HG03060 (cell line): ENCODE results near the gene TBX4.
"Not testable (repeated sequence)": the region's sequence is repeated elsewhere in the genome, so short reads cannot be mapped to it uniquely, and the experiment has no call there.

ENCODE experiments used
- ATAC-seq: cut with Tn5 transposase; IDR thresholded peaks from one replicate; pipeline ENCODE4 v1.9.1; 2021; ENCODE audit warnings: low read depth, moderate number of reproducible peaks; ENCODE audit not compliant: unreplicated experiment

Gene TBX4

GRCh38 chr17:61495161-61495857 is 43.1 kb downstream of the TBX4 start:
- no peak for ATAC-seq

DNA sequence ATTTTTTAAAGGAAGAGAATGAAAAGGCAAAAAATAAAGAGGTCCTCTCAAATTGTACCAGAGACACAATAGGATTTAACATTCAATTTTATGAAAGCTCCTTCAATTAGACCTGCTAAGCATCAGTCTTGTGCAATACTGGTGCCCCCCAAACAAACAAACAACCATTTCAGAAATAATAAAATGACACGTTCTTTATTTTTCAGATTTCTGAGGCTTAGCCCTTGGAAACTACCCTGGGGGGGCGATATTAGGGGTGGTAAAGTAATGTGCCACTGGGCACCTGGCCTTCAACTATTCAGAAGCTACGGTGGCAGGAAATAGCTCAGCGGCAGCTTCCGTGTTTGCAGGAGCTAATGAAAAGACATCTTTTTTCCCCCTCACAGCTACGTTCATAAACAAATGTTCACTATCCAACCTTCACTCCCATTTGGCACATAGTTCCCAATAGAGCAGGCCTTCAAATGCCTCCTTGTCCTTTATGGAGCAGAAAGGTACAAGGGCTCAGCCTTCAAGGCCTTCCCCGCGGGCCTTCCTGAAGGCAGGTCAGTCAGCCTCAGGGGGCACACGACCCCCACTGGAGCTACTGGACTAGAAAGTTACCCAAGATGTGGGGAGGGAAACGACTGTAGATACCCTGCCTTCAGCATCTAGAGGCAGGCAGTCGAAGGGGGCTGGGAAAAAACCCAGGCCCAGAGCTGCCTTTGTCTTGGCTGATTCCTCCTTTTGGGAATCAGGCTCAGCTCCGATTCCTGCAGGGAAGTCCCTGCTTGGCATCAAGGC is 44.1 kb downstream of the TBX4 start:
- no peak for ATAC-seq

- ATAC-seq, result no peak
Observed at GRCh38 chr17:61496957-61497653, 44.9 kb downstream of the TBX4 start.

DNA sequence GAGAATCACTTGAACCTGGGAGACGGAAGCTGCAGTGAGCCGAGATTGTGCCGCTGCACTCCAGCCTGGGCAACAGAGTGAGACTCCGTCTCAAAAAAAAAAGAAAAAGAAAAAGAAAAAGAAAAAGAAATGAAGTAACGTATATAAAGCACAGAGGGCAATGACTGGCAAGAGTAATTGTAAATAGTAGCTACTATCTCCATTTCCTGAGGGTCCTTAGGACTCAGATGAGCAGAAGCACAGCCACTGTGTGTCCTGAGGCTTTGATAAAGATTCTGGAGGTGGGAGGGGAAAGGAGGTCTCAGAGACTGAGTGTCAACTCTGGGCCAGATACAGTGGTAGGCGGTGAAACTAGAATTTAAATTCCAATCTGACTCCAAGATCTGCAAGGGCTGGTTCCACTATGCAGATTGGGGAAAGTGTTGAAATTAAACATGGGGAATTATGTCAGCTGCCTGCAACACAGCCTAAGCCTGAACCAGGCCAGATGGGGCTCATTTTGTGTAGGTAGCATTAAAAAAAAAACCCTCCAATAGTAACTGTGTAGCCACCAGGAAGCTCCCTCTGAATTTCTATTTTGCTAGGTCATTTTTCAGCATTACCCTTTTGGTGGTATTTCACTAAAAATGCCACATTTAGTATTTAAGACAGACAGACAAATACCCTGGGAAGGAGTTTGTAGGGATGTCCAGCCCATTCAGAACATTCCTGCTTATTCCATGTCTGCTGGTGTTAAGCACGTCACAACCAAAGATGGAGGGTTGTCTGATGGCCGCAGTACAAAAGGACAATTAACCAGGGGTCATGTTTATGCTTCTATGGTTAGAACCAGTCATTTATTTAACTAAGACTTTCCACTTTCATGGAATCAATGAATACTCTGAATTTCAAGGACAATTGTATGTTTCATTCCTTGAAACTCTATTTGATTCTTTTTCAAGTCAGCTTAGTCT is 46.1 kb downstream of the TBX4 start:
- ATAC-seq, result no peak

- ATAC-seq, result no peak
Observed at GRCh38 chr17:61499632-61500031, 47.4 kb downstream of the TBX4 start.

DNA sequence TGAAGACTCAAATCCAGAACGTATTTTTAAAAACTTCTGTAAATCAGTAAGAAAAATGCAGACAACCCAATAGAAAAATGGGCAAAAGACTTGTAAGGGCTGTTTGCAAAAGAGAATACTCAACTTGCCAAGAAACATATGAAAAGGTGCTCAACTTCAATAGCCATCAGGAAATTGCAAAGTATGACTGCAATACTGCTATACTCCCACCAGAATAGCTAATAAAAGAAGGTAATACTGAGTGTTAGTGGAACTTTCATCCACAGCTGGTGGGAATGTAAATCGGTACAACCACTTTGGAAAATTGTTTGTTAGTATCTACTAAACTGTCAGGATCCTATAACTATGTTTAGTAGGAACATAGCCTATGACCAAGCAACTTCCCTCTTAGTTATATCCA is 48.1 kb downstream of the TBX4 start:
- no peak for ATAC-seq

DNA sequence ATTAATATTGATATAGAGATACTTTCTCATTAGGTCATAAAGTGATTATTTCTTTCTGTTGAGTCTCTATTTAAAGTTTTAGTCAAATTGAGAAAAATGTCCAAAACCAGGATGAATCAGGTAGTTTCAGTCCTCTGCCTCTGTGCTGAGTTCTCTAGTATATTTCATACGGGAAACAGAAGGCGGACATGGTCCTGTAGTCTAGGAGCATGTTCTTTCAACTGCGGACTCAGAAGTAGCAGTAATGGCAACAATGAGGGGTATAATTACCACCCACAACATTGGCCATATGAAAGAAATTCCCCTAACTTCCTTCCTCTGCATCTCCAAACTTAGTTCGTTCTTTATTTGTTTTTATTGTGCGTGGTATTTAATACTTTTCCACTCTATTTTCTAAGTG is 50.1 kb downstream of the TBX4 start:
- no peak for ATAC-seq

DNA sequence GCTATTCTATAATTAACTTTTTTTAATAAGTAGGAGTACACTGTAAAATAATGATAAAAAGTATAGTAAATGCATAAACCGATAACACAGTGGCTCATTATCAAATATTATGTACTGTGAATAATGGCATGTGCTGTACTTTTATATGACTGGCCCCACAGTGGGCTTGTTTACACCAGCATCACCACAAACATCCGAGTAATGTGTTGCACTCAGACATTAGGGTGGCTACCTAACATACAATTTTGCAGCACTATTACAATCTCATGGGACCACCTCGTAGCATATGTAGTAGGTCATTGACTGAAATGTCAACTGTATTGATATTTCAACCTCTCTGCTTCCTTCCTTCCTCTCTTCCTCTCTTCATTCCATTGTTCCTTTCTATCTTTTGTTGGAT is 51.7 kb downstream of the TBX4 start:
- ATAC-seq, result no peak

DNA sequence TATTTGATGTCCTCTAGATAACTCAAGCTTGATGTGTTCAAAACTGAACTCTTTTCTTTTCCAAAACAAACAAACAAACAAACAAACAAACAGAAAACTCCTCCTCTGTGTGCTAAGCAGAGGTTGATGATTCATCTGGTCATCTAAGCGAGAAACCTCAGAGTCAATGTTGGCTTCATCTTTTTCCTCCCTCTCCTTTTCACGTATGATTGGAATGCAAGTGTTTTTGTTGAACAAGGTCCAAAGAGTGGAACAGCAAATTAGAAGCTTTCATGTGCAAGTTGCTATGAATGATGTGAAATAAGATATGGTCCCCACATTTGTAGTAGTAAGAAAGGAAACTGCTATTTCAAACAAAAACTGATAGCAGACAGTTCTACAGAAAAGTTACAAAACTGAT is 52.5 kb downstream of the TBX4 start:
- no peak for ATAC-seq

- no peak for ATAC-seq
Observed at GRCh38 chr17:61505846-61506627, 53.8 kb downstream of the TBX4 start.

- ATAC-seq, result no peak
Observed at GRCh38 chr17:61507383-61508066, 55.3 kb downstream of the TBX4 start.

DNA sequence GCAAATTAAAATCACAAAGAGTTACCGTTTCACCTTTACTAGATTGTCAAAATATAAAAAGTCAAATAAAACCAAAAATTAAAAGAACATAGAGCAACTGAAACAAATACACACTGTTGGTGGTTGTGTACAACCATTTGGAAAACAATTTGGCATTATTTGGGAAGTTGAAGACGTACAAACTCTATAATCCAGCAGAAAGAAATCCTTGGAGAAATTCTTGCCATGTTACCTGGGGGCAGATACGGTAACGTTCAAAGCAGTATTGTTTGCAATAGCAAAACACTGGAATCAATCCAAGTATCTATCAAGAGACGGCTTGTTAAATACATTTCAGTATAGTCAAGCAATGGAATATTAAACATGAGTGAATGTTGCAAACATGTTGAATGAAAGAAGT is 56.7 kb downstream of the TBX4 start:
- ATAC-seq, result no peak

DNA sequence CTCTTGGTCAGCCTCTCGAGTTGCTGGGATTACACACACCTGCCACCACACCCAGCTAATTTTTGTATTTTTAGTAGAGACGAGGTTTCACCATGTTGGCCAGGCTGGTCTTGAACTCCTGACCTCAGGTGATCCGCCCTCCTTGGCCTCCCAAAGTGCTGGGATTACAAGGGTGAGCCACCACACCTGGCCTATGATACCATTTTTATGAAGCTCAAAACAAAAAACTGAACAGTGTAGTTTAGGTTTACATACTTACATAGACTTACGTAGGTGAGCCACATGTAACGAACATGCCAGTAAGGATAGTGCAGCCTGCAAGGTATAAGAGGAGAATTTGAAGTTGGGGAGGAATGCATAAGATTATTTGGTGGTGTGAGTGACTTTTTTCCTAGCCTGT is 57.2 kb downstream of the TBX4 start:
- not testable (repeated sequence) for ATAC-seq

DNA sequence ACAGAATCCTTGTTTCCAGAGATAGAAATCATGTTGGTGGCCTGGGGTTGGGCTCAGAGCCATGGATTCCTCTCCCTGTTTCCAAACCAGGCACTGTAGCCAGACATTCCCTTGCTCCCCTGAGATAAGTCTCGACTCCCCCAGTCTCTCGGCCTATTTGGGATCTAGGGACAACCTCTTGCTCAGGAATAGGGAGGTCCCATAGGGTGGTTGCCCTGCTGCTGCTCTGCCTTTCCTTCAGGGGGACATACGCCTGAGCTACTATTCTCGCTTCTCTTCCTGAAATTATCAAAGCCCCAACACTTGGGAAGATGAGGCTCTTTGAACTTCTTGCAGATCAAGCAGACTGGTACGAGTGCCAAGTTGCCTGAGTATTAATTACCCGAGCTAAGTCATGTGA is 58.0 kb downstream of the TBX4 start:
- ATAC-seq, result no peak

- ATAC-seq, result no peak
Observed at GRCh38 chr17:61510991-61511390, 58.8 kb downstream of the TBX4 start.

GRCh38 chr17:61511480-61512182 is 59.4 kb downstream of the TBX4 start:
- no peak for ATAC-seq

- ATAC-seq, result no peak
Observed at GRCh38 chr17:61514491-61514890, 62.3 kb downstream of the TBX4 start.

DNA sequence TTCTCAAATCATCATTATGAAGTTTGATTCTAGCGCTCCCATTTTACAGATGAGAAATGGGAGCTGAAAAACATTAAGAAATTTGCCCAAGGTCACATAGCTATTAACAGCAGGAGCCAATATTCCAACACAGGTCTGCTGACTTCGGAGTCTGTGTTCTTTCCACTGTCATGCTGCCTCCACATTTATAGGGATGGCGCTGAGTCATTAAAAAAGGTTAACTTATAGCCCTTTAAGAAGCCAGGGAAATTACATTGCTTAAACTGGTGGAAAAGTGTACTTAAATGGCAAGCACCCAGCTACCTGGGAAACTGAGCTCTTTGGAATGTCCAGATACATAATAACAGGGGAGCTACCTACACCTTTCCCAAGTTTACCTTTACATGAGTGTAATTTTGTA is 65.0 kb downstream of the TBX4 start:
- ATAC-seq, result no peak
